PC-9 (cell line): ENCODE data around the gene DTD2. TPM values are rescaled to one million over a fixed set of nuclear protein-coding genes. Genes with fewer than 3 reads are reported as not detected.

ENCODE experiments used
- BruUV-seq: library from RNA; stranded (reverse); fragments of 400-500 nt; replicated peaks from 2 replicates; lab custom pipeline; 2021; lab: Mats Ljungman, UMichigan
- CTCF ChIA-PET: fragments of 300-600 bp; sonication (Branson Sonifier 250); formaldehyde crosslinking; loops from one replicate; lab custom pipeline; 2022; ENCODE audit warnings: antibody characterized with exemption; lab: Charles Lee
- POLR2A ChIA-PET: fragments of 300-600 bp; sonication (Branson Sonifier 250); formaldehyde crosslinking; loops from one replicate; lab custom pipeline; 2022; ENCODE audit warnings: antibody characterized with exemption; ENCODE audit not compliant: unreplicated experiment; lab: Charles Lee
- DNase-seq, 2 experiments: peaks; one replicate each; pipeline versions ENCODE4 v3.0.0 to v3.0.0-alpha.2; 2015 to 2022; ENCODE audit warnings: mixed read lengths in 1 of 2
- H2AFZ ChIP-seq: fragments of 200-600 bp; sonication (generic); 2 replicates; pipeline ENCODE4 v1.8.1; 2017; ENCODE audit warnings: antibody characterized with exemption
- H3F3A ChIP-seq: fragments of 200-600 bp; sonication (generic); 2 replicates; pipeline ENCODE4 v1.8.1; 2017; ENCODE audit warnings: antibody characterized with exemption, mild to moderate bottlenecking, low read depth; ENCODE audit not compliant: insufficient read depth
- H3K27ac ChIP-seq: fragments of 200-600 bp; sonication (generic); 2 replicates; pipeline ENCODE4 v1.6.1; 2016; ENCODE audit warnings: mixed run types
- H3K27me3 ChIP-seq: fragments of 200-600 bp; sonication (generic); 2 replicates; pipeline ENCODE4 v1.6.1; 2016; ENCODE audit warnings: low read depth, mixed run types; ENCODE audit not compliant: insufficient read depth
- H3K36me3 ChIP-seq: fragments of 200-600 bp; sonication (generic); 2 replicates; pipeline ENCODE4 v1.6.1; 2016; ENCODE audit warnings: low read depth, mixed run types
- H3K4me1 ChIP-seq: fragments of 200-600 bp; sonication (generic); replicated peaks from 2 replicates; pipeline ENCODE4 v1.6.1; 2016; ENCODE audit warnings: mixed run types; ENCODE audit not compliant: insufficient read depth
- H3K4me2 ChIP-seq: fragments of 200-600 bp; sonication (generic); 2 replicates; pipeline ENCODE4 v1.6.1; 2017; ENCODE audit warnings: mixed run types
- H3K4me3 ChIP-seq: fragments of 200-600 bp; sonication (generic); 2 replicates; pipeline ENCODE4 v1.6.1; 2016; ENCODE audit warnings: mixed run types
- H3K79me2 ChIP-seq: fragments of 200-600 bp; sonication (generic); 2 replicates; pipeline ENCODE4 v1.6.1; 2017; ENCODE audit warnings: low read depth, mixed run types
- H3K9me2 ChIP-seq: fragments of 200-600 bp; sonication (generic); 2 replicates; pipeline ENCODE4 v1.8.1; 2017; ENCODE audit warnings: mild to moderate bottlenecking; ENCODE audit not compliant: insufficient read depth
- H3K9me3 ChIP-seq: fragments of 200-600 bp; sonication (generic); 2 replicates; pipeline ENCODE4 v1.8.1; 2016; ENCODE audit warnings: low read depth; ENCODE audit not compliant: insufficient read depth
- H4K20me1 ChIP-seq: fragments of 200-600 bp; sonication (generic); 2 replicates; pipeline ENCODE4 v1.8.1; 2017; ENCODE audit not compliant: insufficient read depth
- CTCF ChIP-seq: fragments of 200-600 bp; sonication (generic); conservative IDR thresholded peaks from 2 replicates; pipeline ENCODE4 v1.6.1; 2017; ENCODE audit warnings: mixed run types, antibody characterized with exemption, mild to moderate bottlenecking, moderate library complexity
- EZH2 ChIP-seq: fragments of 200-600 bp; sonication (generic); IDR thresholded peaks from 2 replicates; pipeline ENCODE4 v1.8.0; 2017; ENCODE audit warnings: antibody characterized with exemption, low read depth
- intact Hi-C: fragments of 100-400 bp; cut with micrococcal nuclease; formaldehyde crosslinking; loops from one replicate; pipeline ENCODE4 v1.10.0; 2022; ENCODE audit not compliant: unreplicated experiment
- total RNA-seq: library from RNA; stranded (reverse); gene quantifications from 2 replicates; pipeline ENCODE4 v1.2.3, GENCODE V29; 2021

The DTD2 gene
- total RNA-seq, 1 experiment from 2014 or later: 10.1 TPM

GRCh38 chr14:31410048-31410650 lies 47.2 kb downstream of the DTD2 start:
- H3F3A ChIP-seq: peaks cover 5% of the 10 kb centered on the region; the same call in 1 of the 2 replicates
- intact Hi-C loops: no loop called here

GRCh38 chr14:31408421-31408820 lies 48.9 kb downstream of the DTD2 start:
- H3K27ac ChIP-seq: no peak overlapping the region
- H3K79me2 ChIP-seq: 0 out of 2 replicates have a peak, but pooled peaks cover 11% of the 10 kb centered on the region
- intact Hi-C loops: no loop called here
- POLR2A ChIA-PET: no interaction called here
- H3K9me3 ChIP-seq: no peaks in the 10 kb centered on the region
- CTCF ChIA-PET: no interaction called here
- H3K36me3 ChIP-seq: no peaks in the 10 kb centered on the region
- no peak for TF ChIP-seq CTCF
- no peak for TF ChIP-seq EZH2
- no peaks in the 10 kb centered on the region for H3K4me1 ChIP-seq
- H3K4me2 ChIP-seq: no peak overlapping the region
- DNase-seq: no peak
- no peaks in the 10 kb centered on the region for H3F3A ChIP-seq
- H3K4me3 ChIP-seq: no peak overlapping the region
- no peaks in the 10 kb centered on the region for H3K27me3 ChIP-seq
- H3K9me2 ChIP-seq: no peaks in the 10 kb centered on the region
- no TSS peak for BruUV-seq
- no peak overlapping the region for H2AFZ ChIP-seq
- H4K20me1 ChIP-seq: no peaks in the 10 kb centered on the region

More at GRCh38 chr14:31410048-31410650, 47.2 kb downstream of the DTD2 start:
- ChIA-PET POLR2A (no interaction called here), CTCF (no interaction called here)
- Histone ChIP-seq H3K4me1 (peaks cover 14% of the 10 kb centered on the region; the same call in 1 of the 2 replicates), H3K36me3 (no peaks in the 10 kb centered on the region), H3K79me2 (0 out of 2 replicates have a peak, but pooled peaks cover 11% of the 10 kb centered on the region), H3K9me2 (no peaks in the 10 kb centered on the region), H3K27ac (no peak overlapping the region), H4K20me1 (no peaks in the 10 kb centered on the region), H3K9me3 (no peaks in the 10 kb centered on the region), H3K4me2 (no peak overlapping the region), H2AFZ (no peak overlapping the region), H3K4me3 (no peak overlapping the region), H3K27me3 (no peaks in the 10 kb centered on the region)
- no TSS peak for BruUV-seq
- no peak for DNase-seq
- TF ChIP-seq CTCF (no peak), EZH2 (no peak)

- H3K4me1 ChIP-seq: no peaks in the 10 kb centered on the region
- no peaks in the 10 kb centered on the region for H4K20me1 ChIP-seq
- intact Hi-C loops: no loop called here
- H2AFZ ChIP-seq: no peak overlapping the region
- H3K4me2 ChIP-seq: no peak overlapping the region
- 0 out of 2 replicates have a peak, but pooled peaks cover 7% of the 10 kb centered on the region for H3K79me2 ChIP-seq
- H3K36me3 ChIP-seq: no peaks in the 10 kb centered on the region
- no peak overlapping the region for H3K4me3 ChIP-seq
- no peak for DNase-seq
- no peaks in the 10 kb centered on the region for H3K9me3 ChIP-seq
- no TSS peak for BruUV-seq
- ChIA-PET POLR2A (interaction anchor here (0.7 kb wide), 1 partner anchor 33 kb away, joined by 4 read pairs; no protein-coding TSS in a partner anchor), CTCF (interaction anchor here (0.6 kb wide), 1 partner anchor 31 kb away, joined by 4 read pairs; no protein-coding TSS in a partner anchor)
- no peak overlapping the region for H3K27ac ChIP-seq
- no peaks in the 10 kb centered on the region for H3K9me2 ChIP-seq
- no peaks in the 10 kb centered on the region for H3F3A ChIP-seq
- H3K27me3 ChIP-seq: no peaks in the 10 kb centered on the region
- TF ChIP-seq CTCF (no peak), EZH2 (no peak)
These were observed 51.6 kb downstream of the DTD2 start for GRCh38 chr14:31405599-31406232.
